ENCODE data around the gene POLR1F.

POLR1F gene

DNA sequence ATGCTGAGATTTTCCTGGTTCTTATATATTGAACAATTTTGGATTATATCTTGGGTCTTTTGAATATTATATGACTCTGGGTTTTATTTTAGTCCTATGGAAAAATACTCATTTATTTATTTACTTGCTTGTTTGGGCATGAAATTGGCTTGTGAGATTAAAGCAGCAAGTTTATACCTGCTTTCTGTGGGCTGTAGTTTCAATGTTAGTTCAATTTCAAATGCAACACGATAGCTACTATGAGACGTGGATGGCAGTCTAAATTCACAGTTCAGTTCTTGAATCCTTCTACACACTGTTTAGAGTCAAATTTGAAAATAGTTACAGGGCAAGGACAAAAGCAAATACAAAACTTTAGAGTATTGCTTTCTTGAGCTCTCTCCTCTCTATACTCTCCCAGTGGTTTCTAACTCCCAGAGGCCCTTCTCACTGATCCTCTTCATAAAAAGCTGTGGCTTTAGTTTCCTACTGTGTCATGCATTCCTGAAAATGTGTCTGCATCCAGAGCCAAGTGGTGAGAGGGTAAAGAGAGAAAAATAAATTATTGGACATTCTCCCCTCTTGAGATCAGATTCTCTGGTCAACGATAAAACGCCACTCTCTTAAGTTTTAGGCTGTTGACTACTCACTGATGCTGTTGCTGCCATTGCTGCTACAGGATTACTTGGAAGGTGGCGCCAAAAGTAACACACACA is 34.4 kb downstream of the POLR1F start:
- no peak for DNase-seq

DNA sequence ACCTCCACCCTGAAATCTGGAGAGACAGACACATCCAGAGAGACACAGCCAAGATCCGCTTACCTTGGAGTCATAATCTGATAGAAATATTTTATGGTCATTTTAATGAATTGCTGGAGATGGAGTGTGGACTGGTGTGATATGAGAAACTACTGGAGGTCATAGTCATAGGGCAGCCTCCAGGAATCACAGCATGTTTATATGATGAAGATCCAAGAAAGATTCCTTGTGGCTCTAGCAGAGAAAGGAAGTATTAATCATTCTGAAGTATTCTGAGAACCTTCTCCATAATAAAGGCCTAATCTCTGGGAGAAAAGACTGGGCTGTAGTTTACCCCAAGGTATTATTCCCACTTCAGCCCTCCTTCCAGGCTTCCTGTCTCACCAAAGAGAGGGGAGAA is 38.0 kb downstream of the POLR1F start:
- no peak for DNase-seq

DNA sequence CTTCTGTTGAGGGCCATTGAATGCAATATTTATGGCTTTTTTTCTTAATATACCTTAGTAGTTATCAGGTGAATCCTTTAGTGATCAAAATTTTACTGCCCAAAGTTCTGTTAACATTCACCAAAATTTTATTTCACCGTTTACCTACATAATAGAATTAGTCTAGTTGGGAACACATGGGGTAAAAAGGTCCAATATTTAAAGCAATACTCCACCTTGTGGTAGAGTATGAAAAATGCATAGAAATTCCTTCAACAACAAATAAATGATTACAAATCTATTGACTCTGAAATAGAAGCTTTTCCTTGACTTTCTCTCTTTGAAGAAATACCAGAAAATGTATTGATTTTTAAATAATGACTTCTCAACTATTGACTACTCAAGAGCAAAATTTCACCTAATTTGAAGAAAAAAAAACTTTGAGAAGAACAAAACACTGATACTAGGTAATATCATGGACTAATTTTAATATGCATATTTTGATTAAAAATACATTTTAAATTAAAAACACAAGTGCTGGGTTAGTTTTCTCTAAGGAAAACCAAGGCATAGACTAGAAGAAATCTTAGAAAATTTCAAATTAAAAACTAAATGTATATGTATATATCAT is 43.3 kb downstream of the POLR1F start:
- no peak for DNase-seq

DNA sequence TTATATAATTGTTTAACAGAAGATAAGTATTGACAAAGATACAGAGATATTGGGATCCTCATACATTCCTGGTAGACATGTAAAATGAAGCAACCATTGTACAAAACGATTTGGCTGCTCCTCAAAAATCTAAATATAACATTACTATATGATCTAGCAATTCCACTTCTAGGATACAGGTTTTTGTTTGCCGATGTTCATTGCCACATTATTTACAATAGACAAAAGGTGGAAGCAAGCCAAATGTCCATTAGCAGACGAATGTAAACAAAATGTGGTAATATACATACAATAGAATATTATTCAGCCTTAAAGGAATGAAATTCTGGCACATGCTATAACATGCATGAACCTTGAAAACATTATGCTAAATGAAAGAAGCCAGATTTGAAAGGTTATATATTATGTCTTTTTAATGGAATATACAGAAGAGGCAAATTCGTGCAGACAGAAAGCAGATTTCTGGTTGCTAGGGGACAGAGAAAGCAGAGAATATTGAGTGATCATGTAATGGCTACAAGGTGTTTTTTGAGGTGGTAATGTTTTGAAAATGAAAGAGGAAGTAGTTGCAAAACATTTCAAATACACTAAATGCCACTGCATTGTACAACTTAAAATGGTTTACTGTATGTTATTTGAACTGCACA is 44.9 kb downstream of the POLR1F start:
- no peak for DNase-seq

DNA sequence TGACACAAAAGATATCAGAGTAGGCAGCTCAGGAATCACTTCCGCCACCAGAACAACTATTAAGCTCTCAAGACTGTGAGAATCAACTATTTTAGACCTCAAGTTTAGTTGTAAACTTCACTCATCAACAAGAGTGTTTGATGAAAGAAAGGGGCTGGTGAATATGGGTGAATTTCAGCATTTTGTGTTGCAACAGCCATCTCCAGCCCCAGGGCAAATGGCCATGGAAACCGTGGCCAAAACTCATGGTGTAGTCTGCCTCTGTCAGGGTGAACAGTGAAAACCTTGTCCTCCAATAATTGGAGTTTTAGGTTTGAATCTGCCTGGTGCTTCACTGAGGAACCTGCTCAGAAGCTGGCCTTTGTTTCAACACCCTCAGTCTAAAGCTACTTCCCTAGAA is 60.0 kb downstream of the POLR1F start:
- DNase-seq = no peak
